Measurements from ENCODE around the gene METTL15.

DNA sequence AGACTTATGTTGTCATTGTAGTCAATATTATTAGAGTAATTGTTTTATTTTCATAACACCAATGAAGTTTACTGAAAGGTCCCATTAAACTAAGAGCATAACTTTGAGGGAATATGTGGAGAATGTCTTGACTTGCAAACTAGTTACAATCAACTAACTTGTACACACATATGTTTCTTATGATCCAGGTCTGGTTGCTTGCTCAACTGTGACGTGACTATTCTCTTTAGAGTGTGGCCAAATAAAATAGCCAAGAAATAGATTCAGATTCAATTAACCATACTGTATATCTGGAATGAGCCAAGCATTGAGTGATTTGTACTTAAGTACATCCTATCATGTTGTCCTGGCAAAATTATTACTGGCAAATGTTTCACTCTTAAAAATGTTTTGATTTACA is 101.7 kb downstream of the METTL15 start:
- TF ChIP-seq RARB (CRISPR knock-in tag; IDR thresholded peaks at IDR 0.05): no peak
- TF ChIP-seq CTCF (IDR thresholded peaks at IDR 0.05): no peak
- no peak for TF ChIP-seq ELK1 (IDR thresholded peaks at IDR 0.05; ENCODE audit: low read depth, low read length)
- no peak for TF ChIP-seq EP300 (IDR thresholded peaks at IDR 0.05)
- TF ChIP-seq POLR2A (IDR thresholded peaks at IDR 0.05; ENCODE audit: low read length): no peak
- TF ChIP-seq, protein P1, sequence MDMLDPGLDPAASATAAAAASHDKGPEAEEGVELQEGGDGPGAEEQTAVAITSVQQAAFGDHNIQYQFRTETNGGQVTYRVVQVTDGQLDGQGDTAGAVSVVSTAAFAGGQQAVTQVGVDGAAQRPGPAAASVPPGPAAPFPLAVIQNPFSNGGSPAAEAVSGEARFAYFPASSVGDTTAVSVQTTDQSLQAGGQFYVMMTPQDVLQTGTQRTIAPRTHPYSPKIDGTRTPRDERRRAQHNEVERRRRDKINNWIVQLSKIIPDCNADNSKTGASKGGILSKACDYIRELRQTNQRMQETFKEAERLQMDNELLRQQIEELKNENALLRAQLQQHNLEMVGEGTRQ (IDR thresholded peaks at IDR 0.05): no peak
- TF ChIP-seq SMC3 (IDR thresholded peaks at IDR 0.05): no peak
- no peak for TF ChIP-seq HOXA7 (CRISPR knock-in tag; IDR thresholded peaks at IDR 0.05)
- TF ChIP-seq JUN (IDR thresholded peaks at IDR 0.05): no peak
- TF ChIP-seq FOSL2 (IDR thresholded peaks at IDR 0.05): no peak
- no peak for TF ChIP-seq FOSL2 (CRISPR knock-in tag; IDR thresholded peaks at IDR 0.05)
- TF ChIP-seq HDAC2 (IDR thresholded peaks at IDR 0.05): no peak
- no peak for TF ChIP-seq HEYL (CRISPR knock-in tag; IDR thresholded peaks at IDR 0.05)
- no peak for TF ChIP-seq ZFP36 (IDR thresholded peaks at IDR 0.05; ENCODE audit: borderline replicate concordance, partially characterized antibody)
- no peak for TF ChIP-seq MAFK (IDR thresholded peaks at IDR 0.05; ENCODE audit: partially characterized antibody)
